Amniotic epithelial cell (primary cell): Measurements from ENCODE around the gene ATG10.
"Not testable (repeated sequence)": the region's sequence is repeated elsewhere in the genome, so short reads cannot be mapped to it uniquely, and the experiment has no call there.

ENCODE experiments used
- DNase-seq: peaks from one replicate; pipeline ENCODE4 v3.0.0-alpha.2; 2010; ENCODE audit warnings: low read depth

Gene ATG10

DNA sequence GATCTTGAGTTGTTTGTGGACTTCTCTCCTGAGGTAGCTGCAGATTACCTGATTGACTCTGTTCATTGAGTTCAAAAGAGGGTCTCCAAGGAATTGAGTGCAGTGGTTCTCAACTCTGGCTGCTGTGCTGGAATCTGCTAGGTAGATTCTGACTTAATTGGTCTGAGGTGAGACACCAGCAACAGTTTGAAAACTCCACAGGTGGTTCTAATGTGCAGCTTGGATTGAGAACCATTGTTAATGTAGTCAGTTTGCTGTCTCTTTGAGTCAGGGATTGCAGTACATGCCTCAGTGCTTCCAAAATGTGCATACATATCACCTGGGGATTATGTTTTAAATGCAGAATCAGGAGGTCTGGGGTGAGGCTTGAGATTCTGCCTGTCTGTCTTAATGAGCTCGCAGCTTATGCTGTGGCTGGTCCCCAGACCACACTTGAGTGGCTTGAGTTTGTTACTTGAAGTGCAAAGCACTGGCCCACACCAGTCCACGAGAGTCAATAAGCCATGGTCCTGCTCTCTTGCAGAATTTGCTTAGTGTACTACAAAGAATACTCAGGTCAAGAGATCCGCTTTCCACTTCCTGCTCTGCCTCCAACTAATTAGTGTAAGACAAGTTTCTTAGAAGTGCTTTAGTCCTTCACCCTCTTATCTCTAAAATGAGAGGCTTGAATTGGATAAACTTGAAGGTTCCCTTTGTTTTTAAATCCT is 82.3 kb downstream of the ATG10 start:
- no peak for DNase-seq

DNA sequence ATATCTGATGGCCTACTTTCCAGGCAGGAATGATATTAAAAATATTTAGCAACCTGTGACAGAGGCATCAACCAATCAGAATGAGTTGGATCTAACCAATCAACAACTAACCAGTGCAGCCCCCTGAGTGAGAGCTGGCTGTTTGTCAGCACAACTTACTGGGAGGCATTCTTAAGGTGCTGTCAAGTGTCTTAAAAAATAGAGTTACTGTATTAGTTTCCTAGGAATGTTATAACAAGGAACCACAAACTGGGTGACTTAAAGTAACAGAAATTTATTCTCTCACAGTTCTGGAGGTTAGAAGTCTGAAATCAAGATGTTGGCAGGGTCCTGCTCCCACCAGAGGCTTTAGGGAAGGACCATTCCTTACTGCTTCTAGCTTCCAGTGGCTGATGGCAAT is 85.2 kb downstream of the ATG10 start:
- no peak for DNase-seq

DNA sequence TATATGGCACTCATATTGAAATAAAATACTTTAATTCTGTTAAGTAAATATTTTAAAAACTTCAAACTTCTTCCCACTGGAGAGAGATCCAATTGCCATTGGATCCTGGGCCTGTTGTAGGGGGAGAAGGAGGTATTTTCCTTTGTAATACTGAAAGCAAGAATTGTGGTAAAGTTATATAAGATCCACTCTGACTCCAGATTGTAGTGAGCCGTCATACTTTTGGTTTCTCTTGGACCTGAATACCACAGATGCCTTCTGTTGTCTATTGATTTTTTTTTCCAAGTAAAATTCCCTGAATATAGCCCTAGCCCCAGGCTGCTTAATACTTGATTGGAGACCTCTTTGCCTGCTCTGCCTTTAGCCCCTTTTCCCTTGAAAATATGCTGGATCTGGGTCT is 86.9 kb downstream of the ATG10 start:
- DNase-seq, result no peak

DNA sequence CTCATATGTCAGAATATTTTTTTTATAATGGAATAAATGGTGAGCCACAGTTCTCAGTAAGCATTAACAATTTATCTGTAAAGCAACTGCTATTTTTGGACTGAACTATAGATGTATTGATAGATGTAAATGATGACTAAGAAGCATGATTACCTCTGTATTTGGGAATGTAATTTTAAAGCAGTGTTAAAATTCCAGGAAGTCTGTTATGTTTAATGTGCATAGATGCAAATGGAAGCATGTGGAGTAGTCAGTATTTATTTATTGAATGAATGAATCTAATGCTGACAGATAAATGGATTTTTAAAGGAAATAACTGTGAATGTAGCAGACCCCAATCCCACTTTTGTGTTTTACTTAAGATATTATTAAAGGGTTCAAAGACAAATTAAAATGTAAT is 95.0 kb downstream of the ATG10 start:
- DNase-seq, result no peak

DNA sequence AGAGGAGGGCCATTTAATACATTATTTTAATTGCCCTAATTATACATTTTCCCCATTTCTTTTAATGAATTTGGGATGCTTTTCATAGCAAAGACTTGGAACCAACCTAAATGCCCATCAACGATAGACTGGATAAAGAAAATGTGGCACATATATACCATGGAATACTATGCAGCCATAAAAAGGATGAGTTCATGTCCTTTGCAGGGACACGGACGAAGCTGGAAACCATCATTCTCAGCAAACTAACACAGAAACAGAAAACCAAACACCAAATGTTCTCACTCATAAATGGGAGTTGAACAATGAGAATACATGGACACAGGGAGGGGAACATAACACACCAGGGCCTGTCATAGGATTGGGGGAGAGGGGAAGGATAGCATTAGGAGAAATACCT is 96.2 kb downstream of the ATG10 start:
- DNase-seq, result not testable (repeated sequence)

DNA sequence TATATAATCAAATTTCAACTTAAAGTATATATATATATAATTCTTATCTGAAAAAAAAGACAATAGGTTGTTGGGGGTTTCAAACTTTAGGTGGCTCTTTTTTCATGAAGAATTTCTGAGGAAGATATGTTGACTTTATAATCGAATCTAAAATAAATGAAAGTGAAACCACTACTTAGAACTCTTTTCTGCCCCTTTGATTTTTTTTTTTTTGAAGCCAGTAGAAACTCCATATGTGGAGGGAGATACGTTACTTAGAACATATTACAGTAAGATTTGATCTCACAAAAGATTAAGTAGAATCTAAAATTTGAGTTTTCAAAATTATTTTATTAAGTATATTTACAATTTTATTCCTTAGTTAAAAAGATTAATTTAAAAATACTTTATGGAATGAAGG is 96.9 kb downstream of the ATG10 start:
- DNase-seq, result no peak

DNA sequence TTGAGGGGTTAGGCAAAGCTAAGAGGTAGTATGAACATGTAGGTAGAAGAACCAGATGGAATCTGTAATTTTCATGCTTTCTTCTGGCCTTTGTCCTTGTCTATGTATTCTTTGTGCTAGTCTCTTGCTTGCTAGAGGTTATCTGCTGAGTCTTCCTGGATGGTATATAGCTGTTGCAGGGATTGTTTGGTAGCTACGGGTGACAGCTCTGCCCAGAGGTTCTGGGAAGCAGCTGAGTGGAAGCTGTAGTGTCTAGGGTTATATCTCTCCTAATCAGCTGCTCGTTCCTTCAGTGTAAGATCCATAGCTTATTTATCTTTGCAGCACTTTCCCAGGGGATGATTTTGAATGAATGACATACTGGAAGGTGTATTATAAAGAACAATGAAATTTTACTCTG is 100.3 kb downstream of the ATG10 start:
- peak; percentile 2 for DNase-seq

DNA sequence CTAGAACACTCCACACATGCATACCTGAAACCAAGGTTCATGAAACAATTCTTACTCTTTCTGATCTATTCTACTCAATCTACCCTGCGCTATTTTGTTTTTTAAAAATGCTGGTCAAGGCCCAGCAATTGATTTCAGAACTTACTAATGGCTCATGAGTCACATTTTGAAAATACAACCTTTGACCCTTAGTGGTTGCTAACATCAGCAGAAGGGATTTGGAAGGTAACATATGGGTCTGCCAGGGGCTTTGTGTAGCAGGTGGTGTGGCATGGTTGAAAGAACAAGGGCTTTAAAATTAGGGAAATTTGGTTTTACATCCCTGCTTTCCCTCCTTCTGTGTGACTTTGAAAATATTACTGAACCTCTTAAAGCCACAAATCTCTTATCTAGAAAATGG is 101.4 kb downstream of the ATG10 start:
- peak; percentile 2 for DNase-seq

DNA sequence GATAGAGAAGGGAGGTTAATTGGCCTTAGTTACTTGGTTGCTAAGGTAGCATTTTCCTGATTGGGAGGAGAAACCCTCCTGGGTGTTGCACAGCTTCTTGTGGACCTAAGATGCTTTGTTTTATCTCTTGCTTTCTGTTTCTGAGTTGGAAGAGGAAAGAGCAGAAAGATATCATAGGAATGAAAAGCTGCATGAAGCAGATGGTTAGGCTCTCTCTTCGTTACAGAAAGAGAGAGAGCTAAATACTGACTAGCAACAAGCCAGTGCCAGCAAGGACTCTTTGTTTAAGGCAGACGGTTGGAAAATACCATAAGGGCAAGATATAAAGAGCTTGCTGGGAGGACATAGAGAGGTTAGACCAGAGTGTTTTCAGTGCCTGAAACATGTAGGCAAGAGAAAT is 103.1 kb downstream of the ATG10 start:
- peak; percentile 4 for DNase-seq

DNA sequence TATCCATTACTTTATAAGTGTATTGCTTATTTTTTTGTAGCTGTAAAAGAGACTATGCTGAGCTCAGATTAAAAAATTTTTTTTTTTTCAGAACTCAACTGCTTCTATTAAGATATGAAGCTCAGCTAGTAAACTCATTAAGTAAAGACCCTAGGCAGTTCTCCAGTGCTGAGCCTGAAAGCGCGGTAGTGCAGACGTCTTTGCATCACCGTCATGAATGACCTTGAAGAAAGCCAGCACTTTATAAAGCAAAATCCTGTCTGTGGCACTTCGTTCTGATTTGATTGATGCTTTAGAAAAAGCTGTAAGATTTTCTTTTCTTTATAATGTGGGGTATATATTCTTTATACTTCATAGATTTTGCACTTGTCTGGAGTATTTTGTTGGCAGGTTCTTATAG is 105.7 kb downstream of the ATG10 start:
- no peak for DNase-seq

DNA sequence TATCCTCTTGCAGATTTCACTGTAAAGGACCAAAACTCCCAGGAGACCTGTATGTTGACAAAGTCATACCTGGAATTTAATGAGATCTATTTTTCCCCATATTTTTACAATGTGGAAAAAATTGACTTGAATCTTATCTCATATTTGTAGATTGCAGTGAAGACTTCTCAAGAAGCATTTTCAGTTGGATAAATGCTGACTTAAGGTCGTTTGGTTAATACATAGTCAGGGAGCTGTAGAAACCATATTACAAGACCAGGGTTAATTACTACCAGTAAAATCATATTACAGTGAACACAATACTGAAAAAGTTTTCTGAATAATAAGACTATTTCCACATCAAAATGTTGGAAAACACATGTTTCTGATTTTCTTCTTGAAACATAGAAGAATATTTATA is 119.8 kb downstream of the ATG10 start:
- no peak for DNase-seq

DNA sequence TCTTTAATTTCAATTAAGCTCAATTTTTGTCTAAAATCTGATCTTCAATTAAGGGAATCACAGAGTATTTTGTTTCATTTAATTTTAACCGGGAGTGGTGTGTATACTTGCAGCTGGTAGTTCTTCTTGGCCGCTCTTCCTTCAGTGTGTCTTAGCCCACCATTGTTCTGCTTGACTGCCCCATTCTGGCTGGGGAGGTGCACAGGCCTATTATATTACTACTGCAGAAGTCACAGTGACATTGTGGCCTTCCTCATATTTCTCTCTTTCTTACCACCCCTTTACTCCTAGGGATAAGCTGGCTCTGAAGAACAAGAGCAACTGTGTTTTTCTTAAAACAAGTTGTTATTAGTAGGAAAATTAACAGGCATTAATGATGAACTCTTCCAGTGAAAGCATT is 123.7 kb downstream of the ATG10 start:
- no peak for DNase-seq

DNA sequence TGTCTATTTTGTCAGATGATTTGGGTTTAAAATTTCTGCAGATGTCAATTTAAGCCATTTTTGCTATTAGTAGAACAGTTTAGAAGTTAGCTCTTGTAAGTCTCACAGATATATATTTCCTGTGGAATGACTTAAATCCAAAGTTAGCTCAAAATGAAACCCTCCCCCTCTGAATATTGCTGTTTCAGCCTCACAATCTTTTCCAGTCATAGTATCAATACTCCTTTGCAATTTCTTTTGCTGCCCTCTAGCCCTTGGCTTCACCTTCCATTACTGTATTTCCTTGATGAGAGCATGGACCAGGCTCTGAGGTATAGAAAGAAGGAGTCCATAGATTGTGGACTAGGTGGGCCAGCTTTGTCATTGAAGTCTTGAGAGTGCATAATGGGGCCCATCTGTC is 124.4 kb downstream of the ATG10 start:
- no peak for DNase-seq

DNA sequence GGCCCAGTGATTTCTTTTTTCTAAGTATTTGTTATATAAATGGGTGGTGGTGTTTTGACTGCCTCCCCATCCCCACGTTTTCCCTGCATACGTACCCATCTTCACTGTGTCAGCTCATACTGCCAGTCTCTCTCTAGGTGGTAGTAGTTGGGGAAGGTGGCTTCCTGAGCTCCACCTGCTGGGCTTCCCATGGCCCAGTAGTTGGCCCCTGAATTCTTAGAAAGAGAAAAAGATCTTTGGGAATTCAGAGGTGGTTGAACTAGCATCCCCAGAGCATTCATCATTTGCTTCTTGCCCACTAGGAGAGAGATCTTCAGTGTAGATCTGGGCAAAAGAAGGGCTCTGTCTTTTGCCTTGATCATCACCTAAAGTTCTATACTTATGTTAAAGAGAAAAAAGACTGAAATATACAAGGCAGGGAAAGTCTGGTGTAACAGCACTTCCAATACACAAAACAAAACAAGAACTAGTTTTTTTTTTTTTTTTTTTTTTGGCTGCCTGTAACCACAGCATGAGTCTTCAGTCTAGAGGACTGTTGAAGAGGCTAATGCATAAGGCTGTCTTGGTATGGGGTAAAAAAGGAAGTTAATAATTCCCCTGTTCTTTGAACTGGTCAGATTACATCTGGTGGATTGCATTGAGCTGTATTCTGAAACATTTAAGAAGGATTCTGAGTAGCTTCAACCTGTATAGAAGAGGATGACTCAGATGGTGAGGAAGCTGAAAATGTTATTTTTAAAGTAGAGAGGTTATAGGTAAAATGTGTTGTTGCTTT is 128.7 kb downstream of the ATG10 start:
- peak; percentile 35 for DNase-seq

DNA sequence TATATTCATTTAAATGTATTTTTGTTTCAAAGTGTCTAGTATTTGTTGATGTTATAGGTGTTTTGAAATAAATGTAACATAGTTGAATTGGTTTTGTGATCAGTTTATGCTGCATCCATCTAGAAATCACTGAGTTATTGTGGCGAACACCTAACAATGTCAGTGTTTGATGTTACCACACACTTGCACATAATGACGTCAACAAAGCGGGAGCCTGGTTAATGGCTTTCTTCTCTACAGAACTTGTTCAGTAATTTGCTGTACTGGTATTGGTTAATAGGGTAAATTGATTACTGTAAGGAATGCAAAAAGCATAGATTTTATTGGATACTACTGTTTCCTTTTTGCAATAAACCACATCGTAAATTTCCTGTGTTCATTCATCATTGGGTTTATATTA is 133.0 kb downstream of the ATG10 start:
- no peak for DNase-seq

DNA sequence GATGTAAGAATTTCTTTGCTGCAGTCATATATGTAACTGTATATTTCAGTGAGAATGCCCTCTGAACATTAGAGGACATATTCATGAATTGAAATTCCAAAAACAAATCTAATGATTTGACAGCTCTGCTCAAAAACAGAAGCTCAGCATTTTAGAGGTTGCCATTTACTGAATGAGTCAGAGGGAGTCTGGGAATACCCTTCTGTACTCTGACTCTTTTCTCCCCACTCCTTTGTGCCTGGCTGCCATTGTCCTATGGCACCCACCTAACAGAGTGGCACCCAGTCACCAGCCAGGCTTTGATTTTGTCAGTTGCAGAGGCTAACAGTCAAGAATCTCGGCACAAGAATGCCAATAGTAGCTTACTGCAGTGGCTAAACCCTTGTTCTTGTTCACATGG is 133.6 kb downstream of the ATG10 start:
- DNase-seq, result no peak

DNA sequence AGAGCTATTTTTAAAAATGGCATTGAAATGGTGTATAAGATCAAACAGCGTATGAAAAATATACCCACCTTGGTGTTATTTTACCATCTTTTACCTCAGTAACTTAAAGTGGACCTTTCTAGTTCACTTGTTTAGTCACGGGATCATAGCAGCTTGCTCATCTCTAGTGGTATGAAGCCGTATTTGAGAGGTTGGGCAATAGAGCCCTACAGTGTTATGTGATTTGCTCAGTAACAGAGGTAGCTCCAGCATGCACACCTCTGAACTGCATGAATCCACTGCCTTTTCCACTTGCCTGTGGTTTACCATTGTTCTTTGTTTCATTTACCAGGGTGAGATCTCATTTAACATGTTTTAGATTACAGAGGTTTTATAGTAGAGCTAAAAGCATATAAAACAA is 134.4 kb downstream of the ATG10 start:
- no peak for DNase-seq

DNA sequence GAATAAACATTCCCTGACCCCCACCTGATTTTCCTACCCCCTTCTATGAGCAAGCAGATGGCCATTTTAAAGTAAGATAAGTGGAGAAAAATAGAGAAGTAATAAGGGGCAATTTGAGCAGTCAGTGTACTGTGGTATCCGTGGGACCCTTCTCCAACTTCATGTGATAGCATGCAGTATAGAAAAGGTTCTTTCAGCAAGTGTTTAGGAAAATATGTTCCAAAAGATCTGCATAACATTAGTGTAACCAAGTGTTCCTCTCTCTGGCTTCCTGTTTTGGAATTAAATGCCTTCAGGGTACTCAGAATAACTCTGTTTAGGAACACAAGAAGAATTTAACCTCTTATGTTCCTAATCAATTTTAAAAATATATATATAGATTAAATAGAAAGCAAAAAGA is 134.9 kb downstream of the ATG10 start:
- DNase-seq, result no peak

DNA sequence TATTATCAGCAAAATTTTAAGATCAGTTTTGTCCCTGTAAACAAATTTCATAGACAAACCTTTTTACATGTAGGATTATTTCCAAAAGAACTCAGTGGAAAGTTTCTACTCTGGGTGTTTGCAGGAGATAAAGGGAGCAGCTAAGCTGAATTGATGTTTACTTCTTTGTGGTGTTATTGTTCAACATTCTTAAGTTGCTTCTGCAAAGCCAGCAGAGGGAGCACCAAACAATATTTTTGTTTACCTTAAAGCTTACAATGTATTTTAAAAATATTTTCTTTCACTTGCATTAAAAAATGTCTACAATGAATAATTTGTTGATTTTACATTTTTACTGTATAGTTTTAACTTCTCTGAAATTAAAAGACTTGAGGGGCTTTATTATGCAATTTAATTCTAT is 135.4 kb downstream of the ATG10 start:
- DNase-seq, result peak; percentile 73

DNA sequence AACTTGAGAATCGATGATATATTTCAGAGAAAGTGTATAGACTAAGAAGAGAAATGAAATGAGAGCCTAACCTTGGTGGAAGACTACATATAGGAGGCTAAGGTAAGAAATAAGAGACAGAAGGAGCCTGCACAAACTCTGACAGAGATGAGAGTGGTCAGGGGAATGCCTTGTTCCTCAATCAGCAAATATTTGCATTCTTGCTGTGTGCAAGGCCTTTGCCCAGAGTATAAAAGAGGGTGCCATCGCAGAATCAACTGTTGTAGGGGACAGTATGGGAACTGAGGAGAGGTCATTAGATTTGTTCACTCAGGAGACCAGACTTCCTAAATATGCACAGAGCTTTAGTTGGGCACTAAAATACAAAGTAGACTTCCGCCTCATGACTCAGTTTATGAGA is 137.2 kb downstream of the ATG10 start:
- DNase-seq, result no peak

DNA sequence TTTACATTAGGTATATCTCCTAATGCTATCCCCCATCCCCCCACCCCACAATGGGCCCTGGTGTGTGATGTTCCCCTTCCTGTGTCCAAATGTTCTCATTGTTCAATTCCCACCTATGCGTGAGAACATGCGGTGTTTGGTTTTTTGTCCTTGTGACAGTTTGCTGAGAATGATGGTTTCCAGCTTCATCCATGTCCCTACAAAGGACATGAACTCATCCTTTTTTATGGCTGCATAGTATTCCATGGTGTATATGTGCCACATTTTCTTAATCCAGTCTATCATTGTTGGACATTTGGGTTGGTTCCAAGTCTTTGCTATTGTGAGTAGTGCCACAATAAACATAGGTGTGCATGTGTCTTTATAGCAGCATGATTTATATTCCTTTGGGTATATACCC is 138.1 kb downstream of the ATG10 start:
- not testable (repeated sequence) for DNase-seq

DNA sequence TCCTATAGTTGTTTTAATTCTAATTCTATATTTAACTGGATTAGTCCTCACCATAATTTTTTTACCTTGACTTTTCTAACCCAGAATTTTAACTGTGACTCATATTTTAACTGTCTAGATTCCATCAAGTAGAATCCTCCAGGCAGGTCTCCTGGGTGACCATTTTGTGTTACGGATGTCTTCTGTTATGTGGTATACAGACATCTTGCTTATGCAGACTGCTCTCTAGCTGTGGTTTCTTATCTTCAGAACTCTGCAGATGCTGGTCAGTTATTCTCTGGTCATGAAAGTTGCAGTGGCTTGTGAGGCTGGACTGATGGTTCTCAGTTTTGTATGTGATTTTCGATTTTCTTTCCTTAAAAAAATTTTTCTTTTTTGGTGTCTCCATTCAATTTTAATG is 139.4 kb downstream of the ATG10 start:
- peak; percentile 95 for DNase-seq

DNA sequence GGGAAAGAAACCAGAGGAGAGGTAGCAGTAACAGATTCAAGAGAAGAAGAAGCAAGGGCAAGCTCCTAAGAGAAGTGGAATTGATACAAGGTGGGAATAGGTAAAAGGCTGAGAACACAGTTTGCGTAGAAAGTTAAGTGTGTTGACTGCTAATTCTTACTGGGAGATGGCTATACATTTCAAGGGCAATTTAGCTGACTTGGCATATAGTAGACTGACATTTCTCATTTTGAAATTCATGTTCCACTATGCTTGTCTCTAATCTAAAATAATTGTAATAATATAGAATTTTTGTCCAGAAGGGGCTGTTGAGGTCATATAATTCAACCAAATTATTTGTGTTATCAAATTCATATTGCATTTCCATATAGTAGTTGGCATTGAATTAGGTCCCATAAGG is 144.0 kb downstream of the ATG10 start:
- DNase-seq, result no peak

DNA sequence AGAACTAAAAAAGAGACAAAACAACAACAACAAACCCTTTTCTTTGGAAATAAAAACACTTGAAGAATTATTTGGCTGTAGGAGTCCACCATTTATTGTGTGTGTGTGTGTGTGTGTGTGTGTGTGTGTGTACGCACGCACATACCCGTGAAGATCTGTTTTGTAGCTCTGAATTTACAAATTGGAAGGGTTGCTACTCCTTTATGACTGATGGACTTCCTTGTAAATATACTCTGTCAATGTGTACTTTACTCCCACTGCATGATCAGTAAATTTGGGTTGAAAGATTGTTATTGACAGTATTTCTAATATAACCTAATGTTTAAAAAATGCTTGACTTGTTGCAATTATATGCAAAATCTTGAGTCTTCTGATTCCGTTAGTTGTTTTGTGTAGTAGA is 148.1 kb downstream of the ATG10 start:
- no peak for DNase-seq
